ENCODE measurements around the gene IMMP1L. TPM values are rescaled to one million over a fixed set of nuclear protein-coding genes. Genes with fewer than 3 reads are reported as not detected.

The IMMP1L gene
- total and polyA plus RNA-seq, 8 donors: 3.1 to 46.3 (median 25.9) TPM

GRCh38 chr11:31555938-31556337 lies 46.5 kb upstream of the IMMP1L start:
- Histone ChIP-seq H3K4me1 (peaks cover 0 to 13% (median 5%) of the 10 kb centered on the region in 4 donors), H3K27ac (no peak overlapping the region), H3K27me3 (no peaks in the 10 kb centered on the region), H3K9me3 (no peaks in the 10 kb centered on the region), H3K36me3 (no peaks in the 10 kb centered on the region), H3K4me3 (no peak overlapping the region)
- intact Hi-C loops (cut with DNase I; ENCODE audit: low total_unique reads): no loop called here
- TF ChIP-seq POLR2AphosphoS5 (IDR thresholded peaks at IDR 0.05) (no peak), POLR2A (IDR thresholded peaks at IDR 0.05) (no peak), CTCF (IDR thresholded peaks at IDR 0.05) (no peak), EP300 (IDR thresholded peaks at IDR 0.05) (no peak)
- 92 to 98% (median 96%) methylated on average over 1 of the region's 1 CpG for WGBS, 5 donors
- DNase-seq: no peak

GRCh38 chr11:31542862-31543261 lies 33.4 kb upstream of the IMMP1L start:
- Histone ChIP-seq H3K27ac (no peak overlapping the region), H3K36me3 (peaks cover 0 to 41% (median 38%) of the 10 kb centered on the region in 4 donors), H3K27me3 (no peaks in the 10 kb centered on the region), H3K9me3 (no peaks in the 10 kb centered on the region), H3K4me1 (no peaks in the 10 kb centered on the region), H3K4me3 (no peak overlapping the region)
- no peak for TF ChIP-seq POLR2A (IDR thresholded peaks at IDR 0.05)
- TF ChIP-seq CTCF (IDR thresholded peaks at IDR 0.05): no peak
- TF ChIP-seq EP300 (IDR thresholded peaks at IDR 0.05): no peak
- no peak for TF ChIP-seq POLR2AphosphoS5 (IDR thresholded peaks at IDR 0.05)
- DNase-seq: no peak
- intact Hi-C loops (cut with DNase I; ENCODE audit: low total_unique reads): no loop called here

- H3K4me3 ChIP-seq: no peak overlapping the region
- no peak for DNase-seq
Observed at GRCh38 chr11:31535479-31535878, 26.1 kb upstream of the IMMP1L start.

DNA sequence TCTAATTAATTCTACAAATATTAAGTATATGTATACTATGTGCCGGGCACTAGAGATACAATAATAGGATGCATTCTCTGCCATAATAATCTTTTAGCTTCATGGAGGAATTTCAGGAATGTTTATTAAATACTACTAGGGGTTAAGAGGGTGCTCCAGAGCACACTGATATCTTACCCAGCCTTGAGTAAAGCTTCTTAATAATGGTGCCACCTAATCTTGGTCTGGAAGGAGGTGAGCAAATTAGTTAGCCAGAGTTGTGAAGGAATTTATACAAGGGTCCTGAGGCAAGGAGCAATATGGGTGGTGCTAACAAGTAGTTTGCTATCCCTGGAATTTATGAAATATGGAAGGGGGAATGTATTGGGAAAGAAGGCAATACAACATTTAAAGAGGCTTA lies 21.9 kb upstream of the IMMP1L start:
- DNase-seq: no peak
- Histone ChIP-seq H3K4me3 (no peak overlapping the region), H3K27ac (no peak overlapping the region), H3K4me1 (no peaks in the 10 kb centered on the region), H3K36me3 (peaks cover 0 to 10% (median 2%) of the 10 kb centered on the region in 4 donors), H3K9me3 (no peaks in the 10 kb centered on the region), H3K27me3 (no peaks in the 10 kb centered on the region)
- no peak for TF ChIP-seq CTCF (IDR thresholded peaks at IDR 0.05)
- TF ChIP-seq POLR2A (IDR thresholded peaks at IDR 0.05): no peak
- intact Hi-C loops (cut with DNase I; ENCODE audit: low total_unique reads): no loop called here
- 95 to 98% (median 97%) methylated on average over 1 of the region's 1 CpG for WGBS, 5 donors

More at GRCh38 chr11:31535479-31535878, 26.1 kb upstream of the IMMP1L start:
- intact Hi-C loops (cut with DNase I; ENCODE audit: low total_unique reads): no loop called here
- TF ChIP-seq POLR2AphosphoS5 (IDR thresholded peaks at IDR 0.05): no peak
- no peak for TF ChIP-seq CTCF (IDR thresholded peaks at IDR 0.05)
- TF ChIP-seq EP300 (IDR thresholded peaks at IDR 0.05): no peak
- TF ChIP-seq POLR2A (IDR thresholded peaks at IDR 0.05): no peak
- Histone ChIP-seq H3K36me3 (peaks cover 0 to 17% (median 7%) of the 10 kb centered on the region in 4 donors), H3K27ac (no peak overlapping the region), H3K9me3 (no peaks in the 10 kb centered on the region), H3K4me1 (no peaks in the 10 kb centered on the region), H3K27me3 (no peaks in the 10 kb centered on the region)
- 84 to 94% (median 91%) methylated on average over 4 of the region's 4 CpGs for WGBS, 5 donors

All from stomach (tissue), 9 donors.